Mammary epithelial cell (primary cell): ENCODE measurements around the gene OSBPL5.

ENCODE experiments used
- CTCF ChIP-seq, 2 donors: IDR thresholded peaks in 1 of 2; conservative IDR thresholded peaks in 1 of 2; 2 replicates each; pipeline ENCODE4 v1.5.1; 2011 to 2012; ENCODE audit warnings: inconsistent platforms in 2 of 2, low read length in 2 of 2, mild to moderate bottlenecking in 2 of 2, control low read depth in 1 of 2, low read depth in 1 of 2; ENCODE audit not compliant: insufficient read depth in 1 of 2; ENCODE audit errors: extremely low read depth in 1 of 2
- EZH2 ChIP-seq: IDR thresholded peaks from 2 replicates; pipeline ENCODE4 v1.6.1; 2012; ENCODE audit warnings: low read length, inconsistent platforms, borderline replicate concordance

GRCh38 chr11:3103076-3103475 lies 62.0 kb downstream of the OSBPL5 start:
- TF ChIP-seq CTCF (conservative IDR thresholded peaks at IDR 0.05 in 1 of 2, IDR thresholded peaks at IDR 0.05 in 1 of 2; ENCODE audit: extremely low read depth in 1 of 2, insufficient read depth in 1 of 2, low read depth in 1 of 2, low read length in 2 of 2) (no peak), EZH2 (no peak)
